SK-N-SH (cell line): ENCODE measurements around the gene REC8. TPM values are rescaled to one million over a fixed set of nuclear protein-coding genes. Genes with fewer than 3 reads are reported as not detected.

ENCODE experiments used
- CTCF ChIA-PET: fragments of 300-600, 350-600 bp; formaldehyde crosslinking; extraction: SDS; loops from one replicate; lab custom pipeline; 2021; lab: Yijun Ruan, JAX
- POLR2A ChIA-PET: fragments of 350-600 bp; sonication (Branson Sonifier 250); formaldehyde crosslinking; extraction: SDS; loops from one replicate; lab custom pipeline; 2020; ENCODE audit warnings: antibody characterized with exemption, inconsistent platforms; lab: Yijun Ruan, JAX
- DNase-seq: peaks from one replicate; pipeline ENCODE4 v3.0.0; 2012
- H2AFZ ChIP-seq: fragments of 200-600 bp; sonication (generic); 2 replicates; pipeline ENCODE4 v1.8.1; 2016; ENCODE audit warnings: antibody characterized with exemption, mild to moderate bottlenecking, low read depth
- H3F3A ChIP-seq: fragments of 200-600 bp; sonication (generic); replicated peaks from 2 replicates; pipeline ENCODE3; 2016; ENCODE audit warnings: antibody characterized with exemption, mild to moderate bottlenecking; ENCODE audit not compliant: insufficient read depth
- H3K27ac ChIP-seq, 2 experiments: fragments of 200-500 bp in 1 of 2; fragments of 200-600 bp in 1 of 2; sonication (Bioruptor generic) in 1 of 2; sonication (generic), shearing (Covaris generic) in 1 of 2; 2 replicates each; pipeline versions ENCODE4 v1.5.1 to v1.6.1; 2014 to 2016; ENCODE audit warnings: low read depth in 2 of 2, inconsistent platforms in 1 of 2, low read length in 1 of 2, mild to moderate bottlenecking in 1 of 2, mixed read lengths in 1 of 2
- H3K27me3 ChIP-seq: fragments of 200-600 bp; sonication (generic), shearing (Covaris generic); 2 replicates; pipeline ENCODE4 v1.6.1; 2016; ENCODE audit warnings: mixed run types; ENCODE audit not compliant: insufficient read depth
- H3K36me3 ChIP-seq, 2 experiments: fragments of 200-500 bp in 1 of 2; fragments of 200-600 bp in 1 of 2; sonication (Bioruptor generic) in 1 of 2; sonication (generic) in 1 of 2; replicated peaks in 1 of 2; 2 replicates each; pipeline versions ENCODE3 to v1.5.1; 2014 to 2016; ENCODE audit warnings: low read length in 1 of 2, mild to moderate bottlenecking in 1 of 2; ENCODE audit not compliant: insufficient read depth in 2 of 2, control insufficient read depth in 1 of 2
- H3K4me1 ChIP-seq, 2 experiments: fragments of 200-500 bp in 1 of 2; fragments of 200-600 bp in 1 of 2; sonication (Bioruptor generic) in 1 of 2; sonication (generic), shearing (Covaris generic) in 1 of 2; 2 replicates each; pipeline versions ENCODE4 v1.5.1 to v1.6.1; 2014 to 2016; ENCODE audit warnings: low read depth in 1 of 2, low read length in 1 of 2, mixed run types in 1 of 2; ENCODE audit not compliant: insufficient read depth in 2 of 2, control insufficient read depth in 1 of 2
- H3K4me2 ChIP-seq: fragments of 200-600 bp; sonication (generic), shearing (Covaris generic); 2 replicates; pipeline ENCODE4 v1.6.1; 2017; ENCODE audit warnings: mixed run types
- H3K4me3 ChIP-seq, 2 experiments: fragments of 200-500 bp in 1 of 2; fragments of 200-600 bp in 1 of 2; sonication (Bioruptor generic) in 1 of 2; sonication (generic), shearing (Covaris generic) in 1 of 2; 2 replicates each; pipeline versions ENCODE4 v1.5.1 to v1.8.1; 2014 to 2016; ENCODE audit warnings: low read depth in 2 of 2, inconsistent platforms in 1 of 2, low read length in 1 of 2, mild to moderate bottlenecking in 1 of 2, mixed read lengths in 1 of 2, moderate library complexity in 1 of 2
- H3K79me2 ChIP-seq: fragments of 200-600 bp; sonication (generic); 2 replicates; pipeline ENCODE4 v1.8.1; 2017; ENCODE audit warnings: mild to moderate bottlenecking; ENCODE audit not compliant: insufficient read depth
- H3K9ac ChIP-seq: fragments of 200-600 bp; sonication (generic); 2 replicates; pipeline ENCODE4 v1.6.1; 2017; ENCODE audit warnings: mixed run types
- H3K9me2 ChIP-seq: fragments of 200-600 bp; sonication (generic); 2 replicates; pipeline ENCODE4 v1.6.1; 2017; ENCODE audit warnings: mixed run types
- H3K9me3 ChIP-seq: fragments of 200-600 bp; sonication (generic); 2 replicates; pipeline ENCODE4 v1.6.1; 2017; ENCODE audit warnings: mixed run types, mild to moderate bottlenecking, moderate library complexity
- H4K20me1 ChIP-seq: fragments of 200-600 bp; sonication (generic); 2 replicates; pipeline ENCODE4 v1.6.1; 2017; ENCODE audit warnings: mild to moderate bottlenecking, mixed run types; ENCODE audit not compliant: insufficient read depth
- GABPA ChIP-seq: IDR thresholded peaks from 2 replicates; pipeline ENCODE4 v1.4.0; 2012; ENCODE audit warnings: low read depth, mild to moderate bottlenecking
- GATA2 ChIP-seq: sonication (generic); formaldehyde crosslinking; IDR thresholded peaks from 2 replicates; pipeline ENCODE4 v1.5.0; 2020; ENCODE audit warnings: mild to moderate bottlenecking, missing genetic modification reagents
- JUND ChIP-seq: IDR thresholded peaks from 2 replicates; pipeline ENCODE4 v1.4.0; 2012
- MEF2A ChIP-seq: IDR thresholded peaks from 2 replicates; pipeline ENCODE4 v1.4.0; 2012; ENCODE audit warnings: low read depth, borderline replicate concordance
- NFIC ChIP-seq: IDR thresholded peaks from 2 replicates; pipeline ENCODE4 v1.4.0; 2012; ENCODE audit warnings: borderline replicate concordance
- RXRA ChIP-seq: IDR thresholded peaks from 2 replicates; pipeline ENCODE4 v1.4.0; 2012; ENCODE audit warnings: low read depth, mild to moderate bottlenecking, borderline replicate concordance
- TCF12 ChIP-seq: IDR thresholded peaks from 2 replicates; pipeline ENCODE4 v1.4.0; 2012
- WGBS: methylation state at CpG from one replicate; pipeline ENCODE4 v1.1.6; 2017; ENCODE audit warnings: low lambda C conversion rate; 5-methylcytosine and 5-hydroxymethylcytosine counted together
- polyA plus RNA-seq, 3 experiments: library from polyadenylated mRNA; depleted of rRNA; stranded (reverse); fragments of >200 nt; gene quantifications; 2 replicates each; pipeline ENCODE4 v1.2.3, GENCODE V29; 2012
- TF ChIP-seq, protein P1 (sequence below): IDR thresholded peaks from 2 replicates; pipeline ENCODE4; 2012
- TF ChIP-seq, protein P2 (sequence below): fragments of 200-600 bp; sonication (generic); IDR thresholded peaks from 2 replicates; pipeline ENCODE4 v1.6.1; 2017; ENCODE audit warnings: antibody characterized with exemption, mild to moderate bottlenecking, moderate library complexity
- TF ChIP-seq, protein P3 (sequence below): IDR thresholded peaks from 2 replicates; pipeline ENCODE4 v1.4.0; 2012; ENCODE audit warnings: low read depth, borderline replicate concordance

The REC8 gene
- polyA plus RNA-seq, 1 of the 3 experiments (the other 2 are of a cell fraction): 23.2 TPM

DNA sequence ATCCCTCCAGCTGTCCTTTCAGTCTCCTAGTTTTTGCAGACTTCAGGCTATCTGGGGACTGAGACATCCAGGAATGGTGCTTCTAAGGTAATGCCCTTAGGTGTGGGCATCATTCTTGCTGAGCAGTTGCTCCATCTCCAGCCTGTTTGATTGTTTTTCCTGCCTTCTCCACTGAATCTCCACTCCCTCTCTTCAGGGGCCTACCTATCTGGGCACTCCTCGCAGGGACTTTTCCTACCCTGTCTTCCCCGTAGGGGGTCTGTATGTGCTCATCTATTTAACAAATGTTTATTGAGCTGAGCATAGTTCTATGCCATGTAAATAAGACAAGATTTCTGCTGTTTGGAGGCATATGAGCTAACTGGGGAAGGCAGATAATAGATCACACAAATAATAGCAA, 38.9 kb upstream of the REC8 start (continued):
- TF ChIP-seq, protein P1, sequence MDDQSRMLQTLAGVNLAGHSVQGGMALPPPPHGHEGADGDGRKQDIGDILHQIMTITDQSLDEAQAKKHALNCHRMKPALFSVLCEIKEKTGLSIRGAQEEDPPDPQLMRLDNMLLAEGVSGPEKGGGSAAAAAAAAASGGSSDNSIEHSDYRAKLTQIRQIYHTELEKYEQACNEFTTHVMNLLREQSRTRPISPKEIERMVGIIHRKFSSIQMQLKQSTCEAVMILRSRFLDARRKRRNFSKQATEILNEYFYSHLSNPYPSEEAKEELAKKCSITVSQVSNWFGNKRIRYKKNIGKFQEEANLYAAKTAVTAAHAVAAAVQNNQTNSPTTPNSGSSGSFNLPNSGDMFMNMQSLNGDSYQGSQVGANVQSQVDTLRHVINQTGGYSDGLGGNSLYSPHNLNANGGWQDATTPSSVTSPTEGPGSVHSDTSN: no peak

DNA sequence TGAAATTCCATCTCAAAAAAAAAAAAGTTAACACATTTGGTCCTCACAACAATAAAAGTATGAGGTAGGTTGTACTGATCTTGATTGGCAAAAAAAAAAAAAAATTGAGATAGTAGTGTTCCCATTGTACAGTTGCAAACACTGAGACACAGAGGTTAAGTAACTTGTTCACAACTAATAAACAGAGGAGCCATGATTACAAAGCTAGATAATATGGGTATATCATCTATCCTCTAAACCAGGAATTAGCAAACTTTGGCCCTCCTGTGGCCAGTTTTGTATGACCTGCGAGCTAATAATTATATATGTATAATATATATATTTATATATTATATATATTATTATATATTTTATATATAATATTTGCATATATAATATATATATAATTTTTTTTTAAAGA, 38.1 kb upstream of the REC8 start:
- H3F3A ChIP-seq: peaks cover 7% of the 10 kb centered on the region
- no peak overlapping the region for H3K9ac ChIP-seq
- H3K9me2 ChIP-seq: no peaks in the 10 kb centered on the region
- peaks cover 9% of the 10 kb centered on the region for H3K79me2 ChIP-seq
- no peak overlapping the region for H3K4me3 ChIP-seq
- no peak overlapping the region for H2AFZ ChIP-seq
- H4K20me1 ChIP-seq: no peaks in the 10 kb centered on the region
- WGBS: 98% methylated on average over 1 of the region's 1 CpG
- peaks cover 0 to 30% of the 10 kb centered on the region in 2 experiments; a peak in 1 of 4 replicates for H3K4me1 ChIP-seq
- TF ChIP-seq RXRA (no peak), TCF12 (no peak), GATA2 (no peak), JUND (no peak), MEF2A (no peak), NFIC (no peak), GABPA (no peak)
- TF ChIP-seq, protein P2, sequence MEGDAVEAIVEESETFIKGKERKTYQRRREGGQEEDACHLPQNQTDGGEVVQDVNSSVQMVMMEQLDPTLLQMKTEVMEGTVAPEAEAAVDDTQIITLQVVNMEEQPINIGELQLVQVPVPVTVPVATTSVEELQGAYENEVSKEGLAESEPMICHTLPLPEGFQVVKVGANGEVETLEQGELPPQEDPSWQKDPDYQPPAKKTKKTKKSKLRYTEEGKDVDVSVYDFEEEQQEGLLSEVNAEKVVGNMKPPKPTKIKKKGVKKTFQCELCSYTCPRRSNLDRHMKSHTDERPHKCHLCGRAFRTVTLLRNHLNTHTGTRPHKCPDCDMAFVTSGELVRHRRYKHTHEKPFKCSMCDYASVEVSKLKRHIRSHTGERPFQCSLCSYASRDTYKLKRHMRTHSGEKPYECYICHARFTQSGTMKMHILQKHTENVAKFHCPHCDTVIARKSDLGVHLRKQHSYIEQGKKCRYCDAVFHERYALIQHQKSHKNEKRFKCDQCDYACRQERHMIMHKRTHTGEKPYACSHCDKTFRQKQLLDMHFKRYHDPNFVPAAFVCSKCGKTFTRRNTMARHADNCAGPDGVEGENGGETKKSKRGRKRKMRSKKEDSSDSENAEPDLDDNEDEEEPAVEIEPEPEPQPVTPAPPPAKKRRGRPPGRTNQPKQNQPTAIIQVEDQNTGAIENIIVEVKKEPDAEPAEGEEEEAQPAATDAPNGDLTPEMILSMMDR: no peak; the same call in 1 of the 2 replicates
- TF ChIP-seq, protein P3, sequence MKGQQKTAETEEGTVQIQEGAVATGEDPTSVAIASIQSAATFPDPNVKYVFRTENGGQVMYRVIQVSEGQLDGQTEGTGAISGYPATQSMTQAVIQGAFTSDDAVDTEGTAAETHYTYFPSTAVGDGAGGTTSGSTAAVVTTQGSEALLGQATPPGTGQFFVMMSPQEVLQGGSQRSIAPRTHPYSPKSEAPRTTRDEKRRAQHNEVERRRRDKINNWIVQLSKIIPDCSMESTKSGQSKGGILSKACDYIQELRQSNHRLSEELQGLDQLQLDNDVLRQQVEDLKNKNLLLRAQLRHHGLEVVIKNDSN: no peak
- DNase-seq: no peak
- POLR2A ChIA-PET: no interaction called here
- no peaks in the 10 kb centered on the region for H3K27me3 ChIP-seq
- CTCF ChIA-PET: interaction anchor here (0.7 to 2.6 kb wide), 4 partner anchors 9 to 791 kb away, joined by 3 to 13 read pairs (median 3); partner anchors contain the start of gene IRF9
- H3K9me3 ChIP-seq: no peaks in the 10 kb centered on the region
- no peak overlapping the region for H3K27ac ChIP-seq
- H3K4me2 ChIP-seq: no peak overlapping the region
- peaks cover 10 to 15% of the 10 kb centered on the region in 2 experiments for H3K36me3 ChIP-seq

DNA sequence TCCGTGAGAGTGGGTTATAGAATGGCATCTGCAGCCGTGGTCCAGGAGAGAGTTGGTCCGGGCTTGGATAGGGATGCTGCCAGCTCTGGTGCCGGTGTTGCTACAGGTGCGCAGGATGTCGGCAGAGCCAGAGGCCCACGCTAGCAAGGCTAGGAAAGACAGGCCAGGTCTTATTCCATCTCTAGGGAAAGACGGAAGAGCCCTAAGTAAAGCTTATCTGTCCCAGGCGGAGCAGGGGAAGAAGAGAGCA, 36.4 kb upstream of the REC8 start:
- DNase-seq: no peak
- Histone ChIP-seq H3K27ac (peak overlapping the region; percentile 15 to 83; a peak in 3 of 4 replicates), H3K4me1 (peaks cover 6 to 39% of the 10 kb centered on the region in 2 experiments; a peak in 2 of 4 replicates), H3K27me3 (no peaks in the 10 kb centered on the region), H3K9me3 (no peaks in the 10 kb centered on the region), H3K36me3 (peaks cover 21 to 24% of the 10 kb centered on the region in 2 experiments), H4K20me1 (no peaks in the 10 kb centered on the region), H3K9ac (peak overlapping the region; percentile 54), H3K9me2 (no peaks in the 10 kb centered on the region), H3F3A (peaks cover 3% of the 10 kb centered on the region), H3K4me3 (peak overlapping the region; percentile 82 to 91), H2AFZ (peak overlapping the region; percentile 98), H3K79me2 (peaks cover 27% of the 10 kb centered on the region), H3K4me2 (peak overlapping the region; percentile 82)
- POLR2A ChIA-PET: interaction anchor here (0.6 to 3.0 kb wide), 11 partner anchors 9 to 609 kb away, joined by 3 to 21 read pairs (median 5); partner anchors contain the start of genes CARMIL3, DCAF11, IRF9 and NRL
- WGBS: 23% methylated on average over 8 of the region's 9 CpGs
- no peak for TF ChIP-seq TCF12
- CTCF ChIA-PET: interaction anchor here (0.6 to 4.7 kb wide), 8 partner anchors 9 to 557 kb away, joined by 3 to 22 read pairs (median 3); partner anchors contain the start of genes IRF9, JPH4 and PSME2
